RCC 7860 (cell line): ENCODE data around the gene TP53AIP1.

Experiments used
- DNase-seq: peaks from one replicate; pipeline ENCODE4 v3.0.0-alpha.2; 2015; ENCODE audit warnings: low spot score
- FAIRE-seq: peaks from 2 replicates; lab custom pipeline; 2012; peaks lifted over from hg19 to GRCh38; lab: Jason Lieb, UNC

Gene TP53AIP1

GRCh38 chr11:128942817-128943427 is at the start of gene TP53AIP1:
TSS of gene TP53AIP1 (minus strand) at chr11:128942871. CDS start at chr11:128937818, 5,053 bp downstream.
- FAIRE-seq, result no peak
- DNase-seq, result no peak

- no peak for DNase-seq
- FAIRE-seq, result no peak
Observed at GRCh38 chr11:128988242-128988970, 45.7 kb upstream of the TP53AIP1 start.

- DNase-seq (no peak), FAIRE-seq (no peak)
Observed at GRCh38 chr11:128985880-128986279, 43.2 kb upstream of the TP53AIP1 start.

GRCh38 chr11:128983023-128983422 is 40.4 kb upstream of the TP53AIP1 start:
- FAIRE-seq (no peak), DNase-seq (no peak)

- FAIRE-seq, result no peak
- DNase-seq, result no peak
Observed at GRCh38 chr11:128981254-128981653, 38.6 kb upstream of the TP53AIP1 start.

- DNase-seq, result no peak
Observed at GRCh38 chr11:128970598-128971190, 28.0 kb upstream of the TP53AIP1 start.

GRCh38 chr11:128968916-128969315 is 26.2 kb upstream of the TP53AIP1 start:
- FAIRE-seq, result no peak

More at GRCh38 chr11:128970598-128971190, 28.0 kb upstream of the TP53AIP1 start:
- FAIRE-seq, result no peak

GRCh38 chr11:128967578-128967977 is 24.9 kb upstream of the TP53AIP1 start:
- no peak for FAIRE-seq
- DNase-seq, result no peak

More at GRCh38 chr11:128968916-128969315, 26.2 kb upstream of the TP53AIP1 start:
- no peak for DNase-seq

- no peak for FAIRE-seq
- DNase-seq, result no peak
Observed at GRCh38 chr11:128965485-128965884, 22.8 kb upstream of the TP53AIP1 start.

GRCh38 chr11:128964463-128964930 is 21.8 kb upstream of the TP53AIP1 start:
- FAIRE-seq (no peak), DNase-seq (no peak)

GRCh38 chr11:128963744-128964325 is 21.2 kb upstream of the TP53AIP1 start:
- no peak for FAIRE-seq
- DNase-seq, result no peak

GRCh38 chr11:128962896-128963295 is 20.2 kb upstream of the TP53AIP1 start:
- FAIRE-seq (no peak), DNase-seq (no peak)

GRCh38 chr11:128961645-128962044 is 19.0 kb upstream of the TP53AIP1 start:
- no peak for FAIRE-seq
- DNase-seq, result no peak

- no peak for FAIRE-seq
- no peak for DNase-seq
Observed at GRCh38 chr11:128957202-128957482, 14.5 kb upstream of the TP53AIP1 start.

GRCh38 chr11:128956401-128957201 is 13.9 kb upstream of the TP53AIP1 start:
- peak; percentile 68 for FAIRE-seq
- DNase-seq, result peak; percentile 51

GRCh38 chr11:128955636-128956035 is 13.0 kb upstream of the TP53AIP1 start:
- FAIRE-seq (no peak), DNase-seq (no peak)

GRCh38 chr11:128953151-128953550 is 10.5 kb upstream of the TP53AIP1 start:
- FAIRE-seq, result no peak

GRCh38 chr11:128949791-128950454 is 7.3 kb upstream of the TP53AIP1 start:
- FAIRE-seq, result no peak
- DNase-seq, result no peak

More at GRCh38 chr11:128953151-128953550, 10.5 kb upstream of the TP53AIP1 start:
- DNase-seq, result no peak

- no peak for DNase-seq
- no peak for FAIRE-seq
Observed at GRCh38 chr11:128948583-128948982, 5.9 kb upstream of the TP53AIP1 start.

- DNase-seq (no peak), FAIRE-seq (no peak)
Observed at GRCh38 chr11:128947773-128948172, 5.1 kb upstream of the TP53AIP1 start.
